ENCODE measurements around the gene USO1.
"Not testable (repeated sequence)": the region's sequence is repeated elsewhere in the genome, so short reads cannot be mapped to it uniquely, and the experiment has no call there.

The USO1 gene

GRCh38 chr4:75685546-75686189, 38.7 kb upstream of the USO1 start:
- no peak for TF ChIP-seq CTCF (IDR thresholded peaks at IDR 0.05; ENCODE audit: control insufficient read depth, extremely low read depth, insufficient read depth)
- no peak for DNase-seq (ENCODE audit: low read depth)
- H3K4me3 ChIP-seq (ENCODE audit: low read depth, low read length), result no peak overlapping the region

- no peak for DNase-seq (ENCODE audit: low read depth)
- TF ChIP-seq CTCF (IDR thresholded peaks at IDR 0.05; ENCODE audit: control insufficient read depth, extremely low read depth, insufficient read depth), result no peak
- H3K4me3 ChIP-seq (ENCODE audit: low read depth, low read length), result no peak overlapping the region
Measured at GRCh38 chr4:75686346-75686745, 38.0 kb upstream of the USO1 start.

- DNase-seq (ENCODE audit: low read depth), result not testable (repeated sequence)
Measured at GRCh38 chr4:75687125-75687524, 37.3 kb upstream of the USO1 start.

DNA sequence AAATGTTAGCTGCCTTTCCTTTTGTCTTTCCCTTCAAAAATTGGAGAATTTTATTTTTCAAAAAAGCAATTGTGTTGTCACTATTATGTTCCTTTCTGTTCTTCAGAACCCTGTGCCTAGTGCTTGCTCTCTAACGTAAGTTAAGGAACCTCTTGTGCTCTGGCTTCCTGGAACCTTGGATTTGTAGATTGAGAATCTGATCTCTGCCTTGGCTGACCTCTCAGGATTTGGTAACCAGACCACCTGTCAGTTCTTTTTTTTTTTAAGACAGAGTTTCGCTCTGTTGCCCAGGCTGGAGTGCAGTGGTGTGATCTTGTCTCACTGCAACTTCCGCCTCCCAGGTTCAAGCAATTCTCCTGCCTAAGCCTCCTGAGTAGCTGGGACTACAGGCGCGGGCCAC, 32.3 kb upstream of the USO1 start:
- H3K4me3 ChIP-seq (ENCODE audit: low read depth, low read length); DNase-seq (ENCODE audit: low read depth): not testable (repeated sequence)

More at GRCh38 chr4:75687125-75687524, 37.3 kb upstream of the USO1 start:
- not testable (repeated sequence) for H3K4me3 ChIP-seq (ENCODE audit: low read depth, low read length)

- TF ChIP-seq CTCF (IDR thresholded peaks at IDR 0.05; ENCODE audit: control insufficient read depth, extremely low read depth, insufficient read depth), result no peak
- DNase-seq (ENCODE audit: low read depth), result no peak
- no peak overlapping the region for H3K4me3 ChIP-seq (ENCODE audit: low read depth, low read length)
Measured at GRCh38 chr4:75696071-75696470, 28.3 kb upstream of the USO1 start.

- TF ChIP-seq CTCF (IDR thresholded peaks at IDR 0.05; ENCODE audit: control insufficient read depth, extremely low read depth, insufficient read depth), result no peak
- H3K4me3 ChIP-seq (ENCODE audit: low read depth, low read length), result no peak overlapping the region
- no peak for DNase-seq (ENCODE audit: low read depth)
Measured at GRCh38 chr4:75696581-75696980, 27.8 kb upstream of the USO1 start.

GRCh38 chr4:75698162-75698962, 26.0 kb upstream of the USO1 start:
- DNase-seq (ENCODE audit: low read depth), result no peak
- no peak for TF ChIP-seq CTCF (IDR thresholded peaks at IDR 0.05; ENCODE audit: control insufficient read depth, extremely low read depth, insufficient read depth)
- no peak overlapping the region for H3K4me3 ChIP-seq (ENCODE audit: low read depth, low read length)

DNA sequence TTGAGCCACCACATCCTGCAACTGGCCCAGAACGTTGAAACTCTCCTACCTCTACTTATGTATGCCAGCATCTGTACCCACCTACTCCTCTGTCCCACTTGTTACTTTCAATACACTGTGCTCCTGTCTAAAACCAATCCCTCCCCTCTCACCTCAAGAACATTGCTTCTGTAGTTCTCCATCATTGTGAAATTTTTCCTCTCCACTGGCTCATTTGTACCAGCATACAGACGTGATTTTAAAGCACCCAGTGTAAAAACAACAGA, 25.5 kb upstream of the USO1 start:
- no peak overlapping the region for H3K4me3 ChIP-seq (ENCODE audit: low read depth, low read length)
- TF ChIP-seq CTCF (IDR thresholded peaks at IDR 0.05; ENCODE audit: control insufficient read depth, extremely low read depth, insufficient read depth), result no peak
- DNase-seq (ENCODE audit: low read depth), result no peak

Measured in LNCaP clone FGC (cell line).